SK-N-SH treated with all-trans-retinoic acid at 6 μM for 48 hours (cell line): Measurements from ENCODE around the gene TRIM33.
"Not testable (repeated sequence)": the region's sequence is repeated elsewhere in the genome, so short reads cannot be mapped to it uniquely, and the experiment has no call there.

ENCODE experiments used
- ARNTL ChIP-seq: fragments of 450-650 bp; formaldehyde crosslinking; IDR thresholded peaks from 2 replicates; pipeline ENCODE4 v1.5.0; 2020; ENCODE audit warnings: low read depth, mild to moderate bottlenecking, moderate library complexity, borderline replicate concordance
- BACH2 ChIP-seq: fragments of 250-450 bp; sonication (Bioruptor Pico); IDR thresholded peaks from 2 replicates; pipeline ENCODE4 v1.9.0; 2021; ENCODE audit warnings: mild to moderate bottlenecking, borderline replicate concordance
- CREB5 ChIP-seq: fragments of 250-450 bp; sonication (Bioruptor Pico); IDR thresholded peaks from 2 replicates; pipeline ENCODE4 v1.5.1; 2020; ENCODE audit warnings: low read depth, mild to moderate bottlenecking, moderate library complexity
- ISL1 ChIP-seq: fragments of 250-450 bp; sonication (Bioruptor Pico); IDR thresholded peaks from 2 replicates; pipeline ENCODE4 v2.1.2; 2022; ENCODE audit warnings: mild to moderate bottlenecking, moderate library complexity
- OSR1 ChIP-seq: fragments of 250-450 bp; sonication (Bioruptor Pico); IDR thresholded peaks from 2 replicates; pipeline ENCODE4 v1.8.0; 2022; ENCODE audit warnings: moderate library complexity, mild to moderate bottlenecking, inconsistent platforms
- PATZ1 ChIP-seq: fragments of 250-450 bp; sonication (Bioruptor Pico); IDR thresholded peaks from 2 replicates; pipeline ENCODE4 v1.8.0; 2020; ENCODE audit warnings: mild to moderate bottlenecking, moderate library complexity, borderline replicate concordance
- TCF4 ChIP-seq: fragments of 250-450 bp; sonication (Bioruptor Pico); IDR thresholded peaks from 2 replicates; pipeline ENCODE4 v1.8.0; 2021; ENCODE audit warnings: mild to moderate bottlenecking, moderate library complexity, borderline replicate concordance
- ZFP3 ChIP-seq: fragments of 250-450 bp; sonication (Bioruptor Pico); IDR thresholded peaks from 2 replicates; pipeline ENCODE4 v1.5.0; 2020; ENCODE audit warnings: mild to moderate bottlenecking, moderate library complexity
- ZNF70 ChIP-seq: fragments of 450-650 bp; formaldehyde crosslinking; IDR thresholded peaks from 2 replicates; pipeline ENCODE4 v1.5.0; 2020; ENCODE audit warnings: mild to moderate bottlenecking, moderate library complexity
- TF ChIP-seq, protein P1 (sequence below): fragments of 250-450 bp; sonication (Bioruptor Pico); IDR thresholded peaks from 2 replicates; pipeline ENCODE4 v1.5.1; 2021; ENCODE audit warnings: mild to moderate bottlenecking, moderate library complexity
- TF ChIP-seq, protein P2 (sequence below): fragments of 250-450 bp; sonication (Bioruptor Pico); IDR thresholded peaks from 2 replicates; pipeline ENCODE4 v1.8.0; 2021; ENCODE audit warnings: low read depth, mild to moderate bottlenecking, moderate library complexity, borderline replicate concordance

DNA sequence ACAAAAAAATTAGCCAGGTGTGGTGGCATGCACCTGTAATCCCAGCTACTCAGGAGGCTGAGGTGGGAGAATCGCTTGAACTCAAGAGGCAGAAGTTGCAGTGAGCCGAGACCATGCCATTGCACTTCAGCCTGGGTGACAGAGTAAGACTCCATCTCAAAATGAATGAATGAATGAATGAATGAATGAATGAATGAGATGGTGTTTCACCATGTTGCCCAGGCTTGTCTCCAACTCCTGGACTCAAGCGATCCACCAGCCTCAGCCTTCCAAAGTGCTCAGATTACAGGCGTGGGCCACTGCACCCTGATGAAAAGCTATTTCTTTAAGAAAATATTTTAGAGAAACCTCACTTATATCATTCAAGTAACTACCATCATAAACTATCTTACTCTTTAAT is 67.8 kb downstream of the TRIM33 start:
- not testable (repeated sequence) for TF ChIP-seq PATZ1 (CRISPR knock-in tag); ARNTL (CRISPR knock-in tag); ISL1 (CRISPR knock-in tag); TCF4 (CRISPR knock-in tag); CREB5 (CRISPR knock-in tag); ZFP3; ZNF70 (CRISPR knock-in tag); OSR1; BACH2
- TF ChIP-seq, protein P1, sequence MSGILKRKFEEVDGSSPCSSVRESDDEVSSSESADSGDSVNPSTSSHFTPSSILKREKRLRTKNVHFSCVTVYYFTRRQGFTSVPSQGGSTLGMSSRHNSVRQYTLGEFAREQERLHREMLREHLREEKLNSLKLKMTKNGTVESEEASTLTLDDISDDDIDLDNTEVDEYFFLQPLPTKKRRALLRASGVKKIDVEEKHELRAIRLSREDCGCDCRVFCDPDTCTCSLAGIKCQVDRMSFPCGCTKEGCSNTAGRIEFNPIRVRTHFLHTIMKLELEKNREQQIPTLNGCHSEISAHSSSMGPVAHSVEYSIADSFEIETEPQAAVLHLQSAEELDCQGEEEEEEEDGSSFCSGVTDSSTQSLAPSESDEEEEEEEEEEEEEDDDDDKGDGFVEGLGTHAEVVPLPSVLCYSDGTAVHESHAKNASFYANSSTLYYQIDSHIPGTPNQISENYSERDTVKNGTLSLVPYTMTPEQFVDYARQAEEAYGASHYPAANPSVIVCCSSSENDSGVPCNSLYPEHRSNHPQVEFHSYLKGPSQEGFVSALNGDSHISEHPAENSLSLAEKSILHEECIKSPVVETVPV (CRISPR knock-in tag): not testable (repeated sequence)
- TF ChIP-seq, protein P2, sequence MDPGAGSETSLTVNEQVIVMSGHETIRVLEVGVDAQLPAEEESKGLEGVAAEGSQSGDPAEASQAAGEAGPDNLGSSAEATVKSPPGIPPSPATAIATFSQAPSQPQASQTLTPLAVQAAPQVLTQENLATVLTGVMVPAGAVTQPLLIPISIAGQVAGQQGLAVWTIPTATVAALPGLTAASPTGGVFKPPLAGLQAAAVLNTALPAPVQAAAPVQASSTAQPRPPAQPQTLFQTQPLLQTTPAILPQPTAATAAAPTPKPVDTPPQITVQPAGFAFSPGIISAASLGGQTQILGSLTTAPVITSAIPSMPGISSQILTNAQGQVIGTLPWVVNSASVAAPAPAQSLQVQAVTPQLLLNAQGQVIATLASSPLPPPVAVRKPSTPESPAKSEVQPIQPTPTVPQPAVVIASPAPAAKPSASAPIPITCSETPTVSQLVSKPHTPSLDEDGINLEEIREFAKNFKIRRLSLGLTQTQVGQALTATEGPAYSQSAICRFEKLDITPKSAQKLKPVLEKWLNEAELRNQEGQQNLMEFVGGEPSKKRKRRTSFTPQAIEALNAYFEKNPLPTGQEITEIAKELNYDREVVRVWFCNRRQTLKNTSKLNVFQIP (CRISPR knock-in tag): not testable (repeated sequence)
